Measurements from ENCODE around the gene OTOS. TPM values are rescaled to one million over a fixed set of nuclear protein-coding genes. Genes with fewer than 3 reads are reported as not detected.

OTOS gene
- total and polyA plus RNA-seq, 2 of the 4 experiments (the other 2 are of a cell fraction) = 0.34 TPM; not detected in 1

- H3K18ac ChIP-seq (ENCODE audit: low read depth, low read length) = no peak overlapping the region
- intact Hi-C loops (cut with micrococcal nuclease) = loop anchor here (1.0 kb wide), 1 partner anchor 83 kb away; no protein-coding TSS in a partner anchor
- H4K5ac ChIP-seq (ENCODE audit: low read depth, low read length) = no peak overlapping the region
- H4K91ac ChIP-seq (ENCODE audit: insufficient read depth, low read depth, low read length) = no peak overlapping the region
- H3K36me3 ChIP-seq (ENCODE audit: control insufficient read depth, insufficient read depth, low read length) = no peaks in the 10 kb centered on the region
- TF ChIP-seq CTCF (conservative IDR thresholded peaks at IDR 0.05; ENCODE audit: low read depth, low read length) (peak; percentile 68), SMC3 (IDR thresholded peaks at IDR 0.05; ENCODE audit: low read depth, low read length) (peak; percentile 75), FOS (IDR thresholded peaks at IDR 0.05; ENCODE audit: low read depth, low read length) (no peak), CEBPB (IDR thresholded peaks at IDR 0.05; ENCODE audit: low read depth, low read length) (no peak), BHLHE40 (IDR thresholded peaks at IDR 0.05; ENCODE audit: low read depth, low read length) (no peak), USF2 (IDR thresholded peaks at IDR 0.05; ENCODE audit: low read depth, low read length) (no peak), NFE2L2 (IDR thresholded peaks at IDR 0.05; ENCODE audit: low read depth, low read length) (no peak), MXI1 (IDR thresholded peaks at IDR 0.05; ENCODE audit: borderline replicate concordance, low read depth, low read length) (no peak), RAD21 (IDR thresholded peaks at IDR 0.05; ENCODE audit: low read length) (peak; percentile 75)
- no peak overlapping the region for H2BK20ac ChIP-seq (ENCODE audit: low read depth, low read length)
- H3K23ac ChIP-seq (ENCODE audit: low read depth, low read length) = no peak overlapping the region
- no peak overlapping the region for H2AK5ac ChIP-seq (ENCODE audit: low read depth, low read length)
- no peak overlapping the region for H4K8ac ChIP-seq (ENCODE audit: low read depth in 2 of 2, low read length in 2 of 2)
- BruUV-seq (replicated peaks) = no TSS peak
- peaks cover 36% of the 10 kb centered on the region for H3K27me3 ChIP-seq (ENCODE audit: control insufficient read depth, insufficient read depth, low read length)
- WGBS, 2 experiments (ENCODE audit: extremely low coverage in 2 of 2, insufficient read length in 1 of 2) = 0% methylated on average over 1 of the region's 12 CpGs; no CpG with 5 or more reads in 1 of the 2 experiments
- no peak overlapping the region for H3K27ac ChIP-seq (ENCODE audit: insufficient read depth, low read length)
- no peak overlapping the region for H3K4me3 ChIP-seq (ENCODE audit: insufficient read depth, low read depth, low read length)
- H3K9me3 ChIP-seq (ENCODE audit: control insufficient read depth, insufficient read depth, low read length) = 0 out of 2 replicates have a peak, but pooled peaks cover 1% of the 10 kb centered on the region
- H3K4ac ChIP-seq (ENCODE audit: low read depth, low read length) = no peak overlapping the region
- CTCF ChIA-PET = interaction anchor here (1.3 kb wide), 1 partner anchor 73 kb away, joined by 3 read pairs; no protein-coding TSS in a partner anchor
- peaks cover 4% of the 10 kb centered on the region; the same call in 1 of the 2 replicates for H4K20me1 ChIP-seq (ENCODE audit: insufficient read depth, low read length)
- H3K14ac ChIP-seq (replicated peaks; ENCODE audit: low read depth, low read length) = no peak overlapping the region
- H3K9ac ChIP-seq (ENCODE audit: low read depth, low read length) = no peak overlapping the region
- peak; percentile 22 for DNase-seq
- H3K9me1 ChIP-seq (ENCODE audit: insufficient read depth, low read length) = peaks cover 6% of the 10 kb centered on the region; the same call in 1 of the 2 replicates
- H2BK5ac ChIP-seq (ENCODE audit: low read depth, low read length, poor library complexity, severe bottlenecking) = no peak overlapping the region
- no peak overlapping the region for H2BK120ac ChIP-seq (ENCODE audit: low read depth, low read length)
- H3K56ac ChIP-seq (ENCODE audit: extremely low read depth, insufficient read depth, low read length) = no peak overlapping the region
- peak overlapping the region; percentile 9 for H2AFZ ChIP-seq (replicated peaks; ENCODE audit: low read length, poor library complexity)
- no peak overlapping the region for H2AK9ac ChIP-seq (replicated peaks; ENCODE audit: low read depth, low read length, poor library complexity)
- no peak overlapping the region; the same call in 1 of the 2 replicates for H3K4me2 ChIP-seq (ENCODE audit: low read depth, low read length)
- peak; percentile 93 for ATAC-seq (ENCODE audit: low read depth)
- no peak overlapping the region for H2BK15ac ChIP-seq (ENCODE audit: low read depth, low read length)
- dilution Hi-C loops (cut with HindIII; ENCODE audit: low sequenced_read_pairs, unreplicated experiment) = no loop called here
- POLR2A ChIA-PET (ENCODE audit: unreplicated experiment) = no interaction called here
- H3K4me1 ChIP-seq (ENCODE audit: control insufficient read depth, insufficient read depth, low read length) = no peaks in the 10 kb centered on the region
- no peaks in the 10 kb centered on the region for H3K79me1 ChIP-seq (ENCODE audit: low read depth in 1 of 2, low read length in 2 of 2)
- in situ Hi-C loops (cut with MboI; ENCODE audit: low sequenced_read_pairs) = loop anchor here (25.0 kb wide), 1 partner anchor 1113 kb away; no protein-coding TSS in a partner anchor
Observed at GRCh38 chr2:240149943-240150784, 9.7 kb upstream of the OTOS start.

All from IMR-90 (cell line).